ENCODE measurements around the gene DEF6.

GRCh38 chr6:35368038-35368887, 70.6 kb downstream of the DEF6 start:
- no peak for TF ChIP-seq EZH2 (optimal IDR thresholded peaks at IDR 0.05; ENCODE audit: low read depth, low read length)
- no peak for TF ChIP-seq CTCF (IDR thresholded peaks at IDR 0.05; ENCODE audit: low read length)
- no peak for TF ChIP-seq EZH2phosphoT487 (IDR thresholded peaks at IDR 0.05; ENCODE audit: low read length)

Measured in MM.1S (cell line).